HepG2 (cell line): ENCODE data around the gene CIBAR2. TPM values are rescaled to one million over a fixed set of nuclear protein-coding genes. Genes with fewer than 3 reads are reported as not detected.
A peak's percentile ranks its signal among the peaks of the same experiment; 100 is the strongest.

Source experiments
- ATAC-seq: fragments of 200-7000 bp; cut with Tn5 transposase; 3 replicates; pipeline ENCODE4 v1.9.1; 2020; ENCODE audit warnings: mild to moderate bottlenecking, moderate library complexity
- BruUV-seq: library from RNA; stranded (reverse); fragments of 400-500 nt; replicated peaks from 2 replicates; lab custom pipeline; 2021; lab: Mats Ljungman, UMichigan
- CTCF ChIA-PET: fragments of 300-600 bp; formaldehyde crosslinking; extraction: SDS; loops from one replicate; lab custom pipeline; 2021; ENCODE audit warnings: low total read pairs, inconsistent platforms, low intra/inter-chr PET ratio; lab: Yijun Ruan, JAX
- POLR2A ChIA-PET: fragments of 350-600 bp; sonication (Branson Sonifier 250); formaldehyde crosslinking; loops from one replicate; lab custom pipeline; 2020; ENCODE audit warnings: antibody characterized with exemption, inconsistent platforms; lab: Yijun Ruan, JAX
- DNase-seq: peaks from one replicate; pipeline ENCODE4 v3.0.0-alpha.2; 2015; ENCODE audit warnings: low spot score
- FAIRE-seq: peaks from 3 replicates; lab custom pipeline; 2011; peaks lifted over from hg19 to GRCh38; lab: Jason Lieb, UNC
- H2AFZ ChIP-seq: one replicate; pipeline ENCODE4 v1.6.1; 2011; ENCODE audit warnings: low read length, inconsistent platforms
- H3K27ac ChIP-seq: fragments of 300-600 bp; 3 replicates; pipeline ENCODE4 v1.8.0; 2011; ENCODE audit warnings: mixed run types, mild to moderate bottlenecking, mixed read lengths, low read length, inconsistent platforms; ENCODE audit not compliant: insufficient read depth; ENCODE audit errors: extremely low read length
- H3K27me3 ChIP-seq, 2 experiments: fragments of 200-600 bp in 1 of 2; 2 replicates in 1 of 2; 3 replicates in 1 of 2; pipeline versions ENCODE4 v1.6.0 to v1.8.0; 2011; ENCODE audit warnings: low read length in 2 of 2, mild to moderate bottlenecking in 2 of 2, moderate library complexity in 2 of 2, inconsistent platforms in 1 of 2; ENCODE audit not compliant: insufficient read depth in 2 of 2, control insufficient read depth in 1 of 2
- H3K36me3 ChIP-seq, 2 experiments: fragments of 200-600 bp in 1 of 2; replicated peaks in 1 of 2; 2 replicates in 1 of 2; 3 replicates in 1 of 2; pipeline versions ENCODE4 v1.5.1 to v1.8.0; 2011; ENCODE audit warnings: low read length in 2 of 2, inconsistent platforms in 1 of 2; ENCODE audit not compliant: insufficient read depth in 2 of 2, control insufficient read depth in 1 of 2
- H3K4me1 ChIP-seq: 2 replicates; pipeline ENCODE4 v1.5.1; 2012; ENCODE audit warnings: low read length, inconsistent platforms; ENCODE audit not compliant: insufficient read depth
- H3K4me2 ChIP-seq: 2 replicates; pipeline ENCODE4 v1.6.0; 2011; ENCODE audit warnings: low read depth, low read length, inconsistent platforms
- H3K4me3 ChIP-seq, 3 experiments: fragments of 200-600 bp in 1 of 3; sonication (generic), shearing (Covaris generic) in 1 of 3; replicated peaks in 1 of 3; 2 replicates each; pipeline ENCODE4 v1.5.1; 2011 to 2016; ENCODE audit warnings: low read length in 3 of 3, inconsistent platforms in 2 of 3, low read depth in 2 of 3, mild to moderate bottlenecking in 2 of 3, control low read depth in 1 of 3, mixed read lengths in 1 of 3; ENCODE audit not compliant: insufficient read depth in 1 of 3
- H3K79me2 ChIP-seq: one replicate; pipeline ENCODE4 v1.6.1; 2011; ENCODE audit warnings: low read length, inconsistent platforms; ENCODE audit not compliant: insufficient read depth
- H3K9ac ChIP-seq: 2 replicates; pipeline ENCODE4 v1.6.0; 2011; ENCODE audit warnings: mild to moderate bottlenecking, low read depth, low read length, inconsistent platforms; ENCODE audit not compliant: insufficient read depth
- H3K9me3 ChIP-seq: 2 replicates; pipeline ENCODE4 v1.5.1; 2012; ENCODE audit warnings: mild to moderate bottlenecking, low read length
- H4K20me1 ChIP-seq: 2 replicates; pipeline ENCODE4 v1.6.0; 2011; ENCODE audit warnings: inconsistent platforms, mild to moderate bottlenecking, low read length, moderate library complexity; ENCODE audit not compliant: insufficient read depth
- ATF5 ChIP-seq: sonication (generic); formaldehyde crosslinking; IDR thresholded peaks from 2 replicates; pipeline ENCODE4 v1.4.0; 2020; ENCODE audit warnings: mild to moderate bottlenecking, low read depth, missing genetic modification reagents
- ATF7-NPFF ChIP-seq: sonication (generic); formaldehyde crosslinking; IDR thresholded peaks from 2 replicates; pipeline ENCODE4 v1.8.1; 2023; ENCODE audit warnings: mild to moderate bottlenecking, low read depth, missing genetic modification reagents, moderate library complexity
- CTCF ChIP-seq: sonication (generic); formaldehyde crosslinking; IDR thresholded peaks from 2 replicates; pipeline ENCODE4 v1.5.0; 2020; ENCODE audit warnings: mild to moderate bottlenecking, missing genetic modification reagents, moderate library complexity
- DZIP1 ChIP-seq: sonication (generic); formaldehyde crosslinking; IDR thresholded peaks from 2 replicates; pipeline ENCODE4 v1.5.0; 2020; ENCODE audit warnings: mild to moderate bottlenecking, missing genetic modification reagents
- KDM5B ChIP-seq: sonication (generic); formaldehyde crosslinking; IDR thresholded peaks from 2 replicates; pipeline ENCODE4 v1.4.0; 2020; ENCODE audit warnings: missing genetic modification reagents, mild to moderate bottlenecking, borderline replicate concordance
- SIX1 ChIP-seq: sonication (generic); formaldehyde crosslinking; IDR thresholded peaks from 2 replicates; pipeline ENCODE4 v1.4.0; 2020; ENCODE audit warnings: missing genetic modification reagents, borderline replicate concordance
- TSC22D2 ChIP-seq: sonication (generic); formaldehyde crosslinking; IDR thresholded peaks from 2 replicates; pipeline ENCODE4 v1.5.1; 2020; ENCODE audit warnings: missing genetic modification reagents, mild to moderate bottlenecking, borderline replicate concordance
- ZMYM3 ChIP-seq: sonication (generic); formaldehyde crosslinking; IDR thresholded peaks from 2 replicates; pipeline ENCODE4 v1.5.1; 2020; ENCODE audit warnings: mild to moderate bottlenecking, missing genetic modification reagents
- ZNF12 ChIP-seq: sonication (generic); formaldehyde crosslinking; IDR thresholded peaks from 2 replicates; pipeline ENCODE4 v1.5.0; 2020; ENCODE audit warnings: missing genetic modification reagents
- WGBS: methylation state at CpG from one replicate; pipeline ENCODE4 v1.1.6; 2017; ENCODE audit warnings: low lambda C conversion rate; 5-methylcytosine and 5-hydroxymethylcytosine counted together
- in situ Hi-C: cut with HindIII; loops from 2 replicates; pipeline ENCODE4 v1.10.0; 2017; ENCODE audit warnings: low pct_unique_long_range_greater_than_20kb; ENCODE audit not compliant: extremely low pct_ligation_motif_present
- intact Hi-C: fragments of 100-400 bp; cut with micrococcal nuclease; formaldehyde crosslinking; loops from one replicate; pipeline ENCODE4 v1.10.0; 2022; ENCODE audit not compliant: unreplicated experiment
- polyA plus RNA-seq, 8 experiments: library from polyadenylated mRNA; depleted of rRNA in 3 of 8; stranded (reverse) in 7 of 8; unstranded in 1 of 8; fragments of >200 nt; fragmentation: Illumina TruSeq in 4 of 8; extraction: Trizol in 4 of 8; gene quantifications; 2 replicates each; pipeline versions ENCODE4 v1.2.1 to v1.2.3, GENCODE V29; 2011 to 2016; ENCODE audit warnings: low read depth in 4 of 8, missing spikeins in 1 of 8, mixed read lengths in 1 of 8; ENCODE audit not compliant: insufficient read depth in 1 of 8
- total RNA-seq, 5 experiments: library from RNA; depleted of rRNA; stranded (reverse); fragments of >200 nt; fragmentation: Illumina TruSeq; extraction: Trizol; gene quantifications; 2 replicates each; pipeline ENCODE4 v1.2.3, GENCODE V29; 2016; ENCODE audit warnings: low read depth in 1 of 5

CIBAR2 gene
- total and polyA plus RNA-seq, 2 of the 13 experiments (the other 11 are each of a cell fraction or from before 2014, with no cell fraction given) = not detected

- no peak overlapping the region for H2AFZ ChIP-seq
- POLR2A ChIA-PET = interaction anchor here (1.4 to 2.9 kb wide), 3 partner anchors 9 to 33 kb away, joined by 3 to 20 read pairs (median 12); no protein-coding TSS in a partner anchor
- H3K9me3 ChIP-seq = no peaks in the 10 kb centered on the region
- H3K36me3 ChIP-seq = no peaks in the 10 kb centered on the region
- BruUV-seq = no TSS peak
- H4K20me1 ChIP-seq = no peaks in the 10 kb centered on the region
- WGBS = 52% methylated on average over 3 of the region's 3 CpGs
- H3K27me3 ChIP-seq = peaks cover 13 to 52% of the 10 kb centered on the region in 2 experiments; a peak in 4 of 5 replicates
- no peak overlapping the region for H3K27ac ChIP-seq
- no peak for FAIRE-seq
- H3K79me2 ChIP-seq = no peaks in the 10 kb centered on the region
- peaks cover 33% of the 10 kb centered on the region for H3K4me1 ChIP-seq
- CTCF ChIA-PET = no interaction called here
- no peak overlapping the region; the same call in 1 of the 2 replicates for H3K4me2 ChIP-seq
- H3K9ac ChIP-seq = no peak overlapping the region
- in situ Hi-C loops (loop anchor here (10.0 kb wide), 1 partner anchor 97 kb away; no protein-coding TSS in a partner anchor), intact Hi-C loops (no loop called here)
- DNase-seq = no peak
- H3K4me3 ChIP-seq = no peak overlapping the region
- TF ChIP-seq ATF5 = no peak
- peak; percentile 18; the same call in 1 of the 2 replicates for TF ChIP-seq ZMYM3 (CRISPR knock-in tag)
- ATAC-seq = no peak
Measured at GRCh38 chr16:85127379-85127723, 15.1 kb upstream of the CIBAR2 start.

- peak overlapping the region; percentile 52 for H3K4me2 ChIP-seq
- no peaks in the 10 kb centered on the region for H4K20me1 ChIP-seq
- no peaks in the 10 kb centered on the region for H3K79me2 ChIP-seq
- POLR2A ChIA-PET = interaction anchor here (1.4 to 2.9 kb wide), 3 partner anchors 10 to 33 kb away, joined by 3 to 20 read pairs (median 12); no protein-coding TSS in a partner anchor
- WGBS = 6% methylated on average over 12 of the region's 20 CpGs
- intact Hi-C loops = no loop called here
- no peaks in the 10 kb centered on the region for H3K36me3 ChIP-seq
- in situ Hi-C loops = loop anchor here (10.0 kb wide), 1 partner anchor 98 kb away; no protein-coding TSS in a partner anchor
- FAIRE-seq (no peak), ATAC-seq (peak; percentile 44), DNase-seq (no peak)
- H3K9ac ChIP-seq = no peak overlapping the region
- BruUV-seq = no TSS peak
- peak overlapping the region in 1 of 3 experiments; percentile 47; a peak in 1 of 6 replicates for H3K4me3 ChIP-seq
- H3K9me3 ChIP-seq = no peaks in the 10 kb centered on the region
- CTCF ChIA-PET = no interaction called here
- H3K27ac ChIP-seq = no peak overlapping the region
- no peak overlapping the region for H2AFZ ChIP-seq
- peaks cover 33% of the 10 kb centered on the region for H3K4me1 ChIP-seq
- peaks cover 13 to 52% of the 10 kb centered on the region in 2 experiments; a peak in 4 of 5 replicates for H3K27me3 ChIP-seq
- TF ChIP-seq ATF7-NPFF = no peak
- TF ChIP-seq DZIP1 (CRISPR knock-in tag) = 0 out of 2 replicates have a peak, but pooled peaks have one; percentile 42
- peak; percentile 22; the same call in 1 of the 2 replicates for TF ChIP-seq SIX1 (CRISPR knock-in tag)
- TF ChIP-seq ZNF12 (CRISPR knock-in tag) = no peak
- 0 out of 2 replicates have a peak, but pooled peaks have one; percentile 22 for TF ChIP-seq KDM5B (CRISPR knock-in tag)
- TF ChIP-seq CTCF (CRISPR knock-in tag) = peak; percentile 18; the same call in 1 of the 2 replicates
- no peak for TF ChIP-seq TSC22D2
Measured at GRCh38 chr16:85126705-85127378, 14.6 kb upstream of the CIBAR2 start.
